GM18508 (cell line): ENCODE data around the gene LAMC1.

Experiments used
- ATAC-seq: cut with Tn5 transposase; IDR thresholded peaks from one replicate; pipeline ENCODE4 v1.9.1; 2021; ENCODE audit warnings: moderate number of reproducible peaks; ENCODE audit not compliant: insufficient read depth, unreplicated experiment

Gene LAMC1

DNA sequence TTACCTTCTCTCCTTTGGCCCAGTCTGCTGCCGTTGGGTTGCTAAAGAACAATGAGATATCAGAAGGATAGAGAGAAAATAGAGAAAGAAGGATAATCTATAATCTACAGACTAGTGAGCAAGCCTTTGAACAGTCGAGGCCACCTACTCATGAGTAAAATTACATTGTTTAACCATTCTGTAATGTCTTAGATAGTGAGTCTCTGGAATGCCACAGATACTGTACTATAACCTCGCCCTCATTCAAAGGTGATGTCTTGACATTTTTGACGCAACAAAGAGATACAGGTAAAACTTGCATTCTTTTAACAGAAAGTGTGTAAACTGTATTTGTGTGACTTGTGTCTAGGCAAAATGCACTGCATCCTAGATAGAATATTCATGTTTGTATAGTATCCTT lies 77.9 kb downstream of the LAMC1 start:
- no peak for ATAC-seq

DNA sequence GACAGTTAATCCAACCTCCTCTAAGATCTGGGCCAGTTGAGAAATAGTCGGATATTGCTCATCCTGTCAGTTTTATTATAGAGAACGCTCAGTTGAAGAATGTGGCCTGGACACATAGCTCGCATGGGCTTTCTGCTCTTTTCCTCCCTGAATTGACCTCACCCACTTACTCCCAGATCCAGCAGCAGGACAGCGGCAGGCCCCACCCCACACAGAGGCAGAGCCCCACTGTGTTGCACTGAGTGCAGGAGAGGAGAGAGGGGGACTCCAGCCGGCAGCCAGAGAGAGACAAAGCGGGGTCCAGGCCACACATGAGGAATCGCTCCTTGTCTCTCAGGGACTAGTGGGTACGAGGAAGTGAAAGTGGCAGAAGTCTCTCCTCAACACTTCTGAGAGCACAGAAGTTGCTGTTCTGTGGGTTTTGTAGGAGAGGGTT lies 78.6 kb downstream of the LAMC1 start:
- no peak for ATAC-seq

DNA sequence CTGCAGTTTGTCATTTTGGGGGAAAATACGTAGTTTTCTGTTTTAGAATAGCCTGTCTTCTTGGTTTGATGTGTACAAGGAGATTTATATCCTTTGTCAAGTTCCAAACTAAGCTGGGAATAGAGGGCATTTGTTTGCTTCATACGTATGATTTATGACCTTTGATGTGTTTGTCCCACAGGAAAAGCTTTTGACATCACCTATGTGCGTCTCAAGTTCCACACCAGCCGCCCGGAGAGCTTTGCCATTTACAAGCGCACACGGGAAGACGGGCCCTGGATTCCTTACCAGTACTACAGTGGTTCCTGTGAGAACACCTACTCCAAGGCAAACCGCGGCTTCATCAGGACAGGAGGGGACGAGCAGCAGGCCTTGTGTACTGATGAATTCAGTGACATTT lies 79.9 kb downstream of the LAMC1 start:
- no peak for ATAC-seq

DNA sequence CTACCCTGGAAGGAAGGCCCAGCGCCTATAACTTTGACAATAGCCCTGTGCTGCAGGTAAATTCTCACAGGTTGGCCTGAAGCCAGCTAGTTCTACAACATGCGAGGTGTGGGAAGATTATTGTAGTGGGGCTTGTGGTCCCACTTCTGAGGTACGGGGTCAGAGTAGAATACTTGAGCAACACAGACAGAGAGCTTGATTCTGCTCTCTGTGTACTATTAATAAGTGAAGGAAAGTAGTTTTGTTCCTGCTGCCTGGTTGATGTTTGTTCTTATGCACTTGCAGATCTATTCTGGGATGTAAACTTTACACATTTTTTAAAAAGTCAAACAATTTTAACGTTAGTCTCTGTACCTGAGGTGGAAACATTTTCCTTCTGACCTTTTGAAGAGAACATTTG lies 80.4 kb downstream of the LAMC1 start:
- ATAC-seq: no peak

DNA sequence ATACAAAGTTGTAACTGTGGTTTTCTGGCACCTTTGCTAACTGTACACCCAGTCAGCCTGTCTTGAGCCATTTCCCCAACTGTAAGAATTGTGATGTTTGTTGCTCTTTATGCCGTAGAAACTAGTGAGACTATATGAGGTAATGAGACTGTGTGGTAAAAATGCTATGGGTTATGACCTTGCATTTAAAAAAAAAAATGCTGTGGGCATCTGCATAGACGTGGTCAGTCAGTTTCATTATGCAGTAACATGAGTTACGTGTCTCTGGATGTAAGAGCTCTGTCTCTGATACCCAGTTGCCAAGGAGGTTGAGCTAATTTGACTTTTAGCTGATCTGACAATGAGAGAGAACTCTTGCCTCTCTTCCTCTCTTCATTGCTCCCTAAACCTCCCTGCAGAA lies 82.2 kb downstream of the LAMC1 start:
- ATAC-seq: no peak

DNA sequence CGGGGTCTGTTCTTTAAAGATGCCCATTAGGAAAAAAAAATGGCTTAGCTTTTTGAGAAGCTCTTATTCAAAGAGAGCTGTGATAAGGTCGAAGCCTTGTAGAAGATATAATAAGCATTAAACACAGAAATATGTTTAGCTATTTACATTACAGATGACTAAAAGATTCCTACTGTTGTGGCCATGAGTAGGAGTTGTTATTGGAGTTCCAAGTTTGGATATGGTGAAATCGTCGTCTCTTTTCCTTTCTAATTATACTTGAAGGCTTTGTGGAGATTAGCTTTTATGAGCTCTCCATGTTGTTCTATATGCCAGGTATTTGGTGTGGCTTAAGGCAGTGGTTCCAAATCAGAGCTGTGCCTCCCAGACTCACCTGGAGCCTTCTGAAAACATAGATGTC lies 82.9 kb downstream of the LAMC1 start:
- ATAC-seq: no peak

DNA sequence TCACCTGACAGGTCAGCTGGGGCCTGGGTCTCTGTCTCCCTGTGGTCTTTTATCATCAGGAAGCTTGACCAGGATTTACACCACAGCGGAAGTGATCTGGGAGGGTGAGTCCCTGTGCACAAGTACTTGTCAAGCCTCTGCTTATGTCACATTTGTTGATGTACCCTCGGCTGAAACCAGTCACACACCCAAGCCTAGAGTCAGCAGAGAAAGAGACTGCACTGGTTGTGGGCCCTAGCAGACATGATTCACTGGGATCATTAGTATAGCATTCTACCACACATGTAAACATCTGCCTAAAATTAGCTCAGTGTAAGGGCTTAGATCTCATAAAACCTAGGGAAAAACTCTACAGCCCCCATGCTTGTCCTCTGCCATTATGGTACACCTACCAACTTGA lies 83.5 kb downstream of the LAMC1 start:
- ATAC-seq: no peak

DNA sequence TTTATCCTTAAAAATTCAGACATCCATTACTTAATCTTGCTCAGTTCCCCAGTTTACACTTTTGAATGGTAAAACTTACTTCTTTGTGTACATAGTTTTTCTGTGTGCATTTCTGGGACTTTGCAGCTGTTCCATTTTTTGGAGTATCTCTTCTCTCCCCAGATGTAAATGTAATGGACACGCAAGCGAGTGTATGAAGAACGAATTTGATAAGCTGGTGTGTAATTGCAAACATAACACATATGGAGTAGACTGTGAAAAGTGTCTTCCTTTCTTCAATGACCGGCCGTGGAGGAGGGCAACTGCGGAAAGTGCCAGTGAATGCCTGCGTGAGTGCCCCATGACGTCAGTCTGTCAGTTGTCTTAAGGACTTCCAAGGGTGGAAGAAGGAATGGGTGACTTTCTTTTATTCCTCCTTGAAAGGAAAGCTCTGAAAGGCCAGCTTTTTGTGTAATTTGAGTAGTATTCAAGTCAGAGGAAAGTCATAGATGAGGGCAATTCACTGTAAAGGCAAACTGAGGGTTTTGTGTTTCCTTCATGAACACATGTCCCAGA lies 87.2 kb downstream of the LAMC1 start:
- no peak for ATAC-seq

DNA sequence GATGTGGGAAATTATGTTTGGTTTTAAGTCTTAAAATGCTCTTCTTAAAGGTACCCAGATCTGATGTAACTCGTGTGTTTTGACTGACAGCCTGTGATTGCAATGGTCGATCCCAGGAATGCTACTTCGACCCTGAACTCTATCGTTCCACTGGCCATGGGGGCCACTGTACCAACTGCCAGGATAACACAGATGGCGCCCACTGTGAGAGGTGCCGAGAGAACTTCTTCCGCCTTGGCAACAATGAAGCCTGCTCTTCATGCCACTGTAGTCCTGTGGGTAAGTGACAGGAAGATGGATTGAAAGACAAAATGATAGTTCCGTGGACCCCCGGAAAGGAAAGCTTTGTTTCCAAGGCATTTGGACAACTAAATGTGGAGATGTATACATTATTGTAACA lies 91.2 kb downstream of the LAMC1 start:
- ATAC-seq: no peak

DNA sequence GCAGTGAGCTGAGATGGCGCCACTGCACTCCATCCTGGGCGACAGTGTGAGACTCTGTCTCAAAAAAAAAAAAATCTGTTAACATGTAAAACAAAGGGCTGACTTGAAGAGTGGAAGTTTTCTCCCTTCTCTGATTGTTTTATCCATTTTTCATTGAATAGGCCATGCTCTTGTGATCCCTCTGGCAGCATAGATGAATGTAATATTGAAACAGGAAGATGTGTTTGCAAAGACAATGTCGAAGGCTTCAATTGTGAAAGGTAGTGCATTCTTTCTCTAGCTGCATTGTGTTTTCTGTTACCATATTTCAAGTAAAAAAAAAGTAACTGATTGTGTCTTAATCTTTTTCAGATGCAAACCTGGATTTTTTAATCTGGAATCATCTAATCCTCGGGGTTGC lies 93.2 kb downstream of the LAMC1 start:
- ATAC-seq: no peak

DNA sequence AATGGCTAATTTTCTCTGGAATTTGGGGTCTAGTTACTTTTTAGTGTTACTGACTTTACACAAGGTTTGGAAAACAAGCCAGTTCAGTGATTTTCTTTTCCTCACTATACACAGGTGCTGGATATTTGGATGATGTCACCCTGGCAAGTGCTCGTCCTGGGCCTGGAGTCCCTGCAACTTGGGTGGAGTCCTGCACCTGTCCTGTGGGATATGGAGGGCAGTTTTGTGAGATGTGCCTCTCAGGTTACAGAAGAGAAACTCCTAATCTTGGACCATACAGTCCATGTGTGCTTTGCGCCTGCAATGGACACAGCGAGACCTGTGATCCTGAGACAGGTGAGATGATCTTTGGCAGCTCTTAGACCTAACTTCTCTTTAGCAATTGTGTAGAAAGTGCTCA lies 98.4 kb downstream of the LAMC1 start:
- no peak for ATAC-seq

DNA sequence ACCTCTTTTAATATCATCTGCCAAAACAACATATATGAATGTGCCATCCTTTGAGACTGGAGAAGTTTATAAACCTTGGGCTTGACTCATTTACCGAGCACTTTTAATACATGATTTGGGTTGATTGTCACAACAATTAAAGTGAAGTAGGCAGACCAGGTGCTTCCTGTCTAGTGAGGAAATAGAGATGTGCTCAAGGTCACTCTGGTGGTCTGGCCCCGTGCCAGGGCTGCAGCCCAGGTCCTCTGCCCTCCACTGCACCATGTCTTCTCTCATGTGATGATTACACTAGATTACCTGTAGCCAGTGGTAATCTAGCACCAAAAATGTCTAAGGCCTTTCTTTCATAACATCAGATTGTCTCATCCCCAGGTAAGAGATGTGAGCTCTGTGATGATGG lies 101.0 kb downstream of the LAMC1 start:
- ATAC-seq: no peak

DNA sequence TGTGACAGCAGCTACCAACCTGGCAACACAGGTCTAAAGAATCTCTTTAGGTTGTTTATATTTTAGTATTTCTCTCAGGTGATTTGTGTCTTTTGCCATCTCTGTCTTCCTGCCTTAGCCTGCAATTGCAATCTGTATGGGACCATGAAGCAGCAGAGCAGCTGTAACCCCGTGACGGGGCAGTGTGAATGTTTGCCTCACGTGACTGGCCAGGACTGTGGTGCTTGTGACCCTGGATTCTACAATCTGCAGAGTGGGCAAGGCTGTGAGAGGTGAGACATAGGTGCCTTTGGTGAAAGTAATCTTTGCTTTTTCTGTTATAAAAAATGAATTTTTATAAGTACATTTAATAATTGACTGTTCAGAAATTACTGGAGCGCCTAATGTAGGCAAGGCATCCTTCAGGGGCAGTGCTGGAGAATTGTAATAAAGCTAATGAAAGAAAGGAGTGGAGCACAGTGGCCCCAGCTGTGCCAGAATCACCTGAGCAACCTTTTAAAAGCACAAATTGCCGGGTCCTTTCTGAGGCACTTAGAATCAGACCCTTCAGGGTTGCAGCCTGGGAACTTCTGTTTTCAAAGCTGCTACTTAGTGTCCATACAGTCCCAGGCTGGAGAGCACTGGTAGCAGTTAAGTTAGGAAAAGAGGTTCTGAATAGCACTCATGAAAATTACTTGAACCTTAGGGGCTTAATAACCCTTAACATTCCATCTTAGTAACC lies 102.2 kb downstream of the LAMC1 start:
- ATAC-seq: no peak

DNA sequence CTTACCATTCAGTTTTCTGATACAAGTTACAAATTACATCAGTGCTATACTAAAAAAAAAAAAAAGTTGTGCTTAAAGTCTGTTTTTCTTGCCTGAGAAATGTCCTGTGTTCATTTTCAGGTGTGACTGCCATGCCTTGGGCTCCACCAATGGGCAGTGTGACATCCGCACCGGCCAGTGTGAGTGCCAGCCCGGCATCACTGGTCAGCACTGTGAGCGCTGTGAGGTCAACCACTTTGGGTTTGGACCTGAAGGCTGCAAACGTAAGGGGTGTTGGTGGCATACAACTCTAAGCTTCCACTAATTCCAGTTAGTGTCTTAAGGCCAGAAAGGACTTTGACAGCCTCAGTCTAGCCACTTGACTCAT lies 102.8 kb downstream of the LAMC1 start:
- no peak for ATAC-seq

DNA sequence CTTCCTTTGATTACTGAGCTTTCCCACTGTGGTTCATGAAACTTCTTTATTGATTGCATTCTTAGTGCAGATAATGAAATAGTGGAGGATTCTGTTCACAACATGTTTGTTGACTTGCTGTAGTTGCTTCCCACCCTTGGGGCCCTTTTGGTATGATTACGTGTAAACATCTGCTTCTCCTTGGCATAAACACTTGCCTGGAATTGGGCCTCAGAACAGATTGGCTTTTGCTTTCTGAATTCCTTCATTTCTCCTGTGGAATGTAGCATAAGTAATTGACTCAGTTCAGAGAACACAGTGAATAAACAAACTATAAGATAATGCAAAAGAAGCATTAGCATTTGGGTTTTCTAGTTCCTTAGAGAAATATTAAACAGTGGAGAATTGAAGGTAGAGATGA lies 103.3 kb downstream of the LAMC1 start:
- ATAC-seq: no peak

DNA sequence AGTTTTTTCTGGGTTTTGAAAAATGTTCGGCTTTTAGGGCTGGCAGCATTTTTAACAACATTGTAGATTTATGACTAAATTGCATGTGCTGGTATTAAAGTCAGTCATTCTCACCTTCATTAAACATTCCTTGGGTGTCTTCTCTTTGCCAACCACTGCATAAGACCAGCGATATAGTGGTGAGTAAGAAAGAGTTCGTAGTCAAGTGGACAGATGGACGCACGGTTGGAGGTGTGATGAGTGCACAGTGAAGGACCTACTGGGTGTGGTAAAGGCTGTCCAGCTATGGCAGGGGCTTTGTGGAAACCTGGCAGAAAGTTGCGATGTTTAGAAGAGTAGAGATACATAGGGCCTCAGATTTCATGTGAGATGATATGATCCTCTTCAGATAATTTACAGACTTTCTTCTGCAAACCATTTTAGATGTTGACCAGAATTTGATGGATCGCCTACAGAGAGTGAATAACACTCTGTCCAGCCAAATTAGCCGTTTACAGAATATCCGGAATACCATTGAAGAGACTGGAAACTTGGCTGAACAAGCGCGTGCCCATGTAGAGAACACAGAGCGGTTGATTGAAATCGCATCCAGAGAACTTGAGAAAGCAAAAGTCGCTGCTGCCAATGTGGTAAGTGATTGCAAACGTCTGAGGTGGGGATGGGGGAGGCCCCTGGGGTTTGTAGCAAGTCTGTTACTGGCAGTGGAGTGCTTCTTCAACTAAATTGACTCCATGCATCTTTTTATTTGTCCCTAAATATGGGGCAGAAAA lies 106.9 kb downstream of the LAMC1 start:
- no peak for ATAC-seq

DNA sequence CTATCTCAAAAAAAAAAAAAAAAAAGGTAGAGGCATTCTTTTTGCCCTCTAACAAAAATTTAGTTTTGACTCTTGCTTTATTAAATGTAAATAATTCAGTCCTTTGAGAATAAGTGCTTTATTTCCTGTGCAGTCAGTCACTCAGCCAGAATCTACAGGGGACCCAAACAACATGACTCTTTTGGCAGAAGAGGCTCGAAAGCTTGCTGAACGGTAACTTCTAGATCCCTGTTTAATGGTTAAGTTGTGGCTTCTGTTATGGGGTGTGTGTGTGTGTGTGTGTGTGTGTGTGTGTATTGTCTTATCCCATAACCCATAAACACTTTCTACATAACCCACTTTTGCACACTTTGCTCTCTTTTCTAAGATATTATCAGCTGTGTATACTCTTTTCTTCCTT lies 107.9 kb downstream of the LAMC1 start:
- no peak for ATAC-seq

DNA sequence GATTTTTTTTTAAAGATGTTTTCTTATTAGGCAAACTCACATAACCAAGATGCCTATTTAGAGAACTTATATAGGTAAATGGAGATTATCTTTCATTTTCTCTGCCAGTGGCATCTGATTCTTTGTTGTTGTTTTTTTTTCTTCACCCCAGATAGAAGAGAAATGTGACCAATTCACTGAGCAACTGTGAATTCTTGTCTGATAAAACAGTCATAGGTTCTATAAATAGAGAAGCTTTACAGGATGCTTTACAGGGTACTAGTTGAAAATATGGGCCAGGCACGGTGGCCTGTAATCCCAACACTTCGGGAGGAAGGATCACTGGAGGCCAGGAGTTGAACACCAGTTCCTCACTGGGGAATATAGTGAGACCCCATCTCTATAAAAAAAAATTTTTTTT lies 112.1 kb downstream of the LAMC1 start:
- no peak for ATAC-seq

DNA sequence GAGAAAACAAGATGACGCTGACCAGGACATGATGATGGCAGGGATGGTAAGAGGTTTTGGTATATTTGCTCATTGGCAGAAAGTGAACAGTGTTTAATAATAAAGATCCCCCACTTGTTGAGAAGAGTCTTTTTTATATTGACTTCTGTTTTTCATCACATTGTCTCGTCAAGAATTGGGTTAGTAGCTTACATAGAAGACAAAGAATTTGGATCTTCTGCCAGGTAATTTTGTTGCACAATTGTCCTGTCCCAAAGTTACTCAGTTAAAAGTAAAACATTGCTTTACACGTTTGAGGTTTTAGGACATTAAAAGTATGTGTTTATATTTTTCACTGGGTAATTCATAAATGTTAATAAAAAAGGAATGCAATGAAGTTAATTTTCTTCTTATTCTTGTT lies 114.6 kb downstream of the LAMC1 start:
- no peak for ATAC-seq

DNA sequence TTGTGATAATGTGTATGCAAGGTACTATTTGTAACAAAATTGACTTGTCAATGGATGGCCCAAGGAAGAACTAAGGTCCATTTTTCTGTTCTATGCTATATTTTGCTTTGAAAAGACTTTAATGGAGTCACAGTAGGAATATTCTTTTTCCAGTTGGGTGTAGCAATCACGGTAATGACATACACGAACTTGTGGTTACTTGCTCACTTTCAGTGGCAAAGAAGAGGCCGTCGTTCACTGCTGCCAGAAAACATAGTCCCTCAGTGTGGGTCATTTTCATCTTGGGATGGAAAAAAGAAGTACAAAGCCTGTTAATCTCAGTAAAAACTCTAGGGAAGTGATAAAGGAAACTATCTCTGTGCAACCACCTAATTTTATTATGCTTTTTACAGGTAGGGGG lies 115.1 kb downstream of the LAMC1 start:
- ATAC-seq: no peak

DNA sequence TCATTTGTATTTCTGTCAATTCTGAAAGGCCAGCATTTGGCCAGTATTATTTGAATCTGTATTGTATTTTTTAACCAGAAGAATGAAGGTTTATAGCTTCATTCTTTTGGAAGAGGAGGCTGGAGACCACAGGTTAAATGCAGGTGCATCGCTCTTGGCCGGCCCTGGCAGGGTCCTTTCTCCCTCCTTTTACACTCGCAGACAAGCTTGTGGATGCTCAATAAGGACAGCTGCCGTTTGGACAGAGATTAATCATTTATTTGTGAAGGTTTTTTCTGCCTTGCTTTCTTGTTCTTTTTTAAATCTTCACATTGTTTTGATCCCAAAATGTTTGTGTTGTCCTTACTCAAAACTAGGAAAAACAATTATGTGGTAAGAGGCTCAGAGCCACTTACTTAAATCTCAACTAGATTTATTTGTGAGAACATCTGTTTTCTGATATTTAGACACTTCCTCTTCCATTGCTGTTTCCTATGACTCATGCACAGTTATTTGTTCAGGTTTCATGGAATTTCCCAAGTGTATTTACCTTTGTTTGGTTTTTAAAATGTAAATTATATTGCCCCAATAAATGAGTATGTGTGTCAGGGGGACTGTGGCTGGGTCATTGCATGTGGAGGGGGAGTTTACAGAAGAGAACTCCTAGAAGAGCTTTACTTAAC lies 116.2 kb downstream of the LAMC1 start:
- no peak for ATAC-seq
